H1 (cell line): ENCODE results near the gene PRKG2. TPM values are rescaled to one million over a fixed set of nuclear protein-coding genes. Genes with fewer than 3 reads are reported as not detected.

Experiments used
- CTCF ChIA-PET: fragments of 300-600 bp; sonication (Branson Sonifier 250); formaldehyde crosslinking; loops from one replicate; lab custom pipeline; 2021; ENCODE audit not compliant: partially characterized antibody; lab: Charles Lee
- POLR2A ChIA-PET: fragments of 300-600 bp; sonication (Branson Sonifier 250); formaldehyde crosslinking; loops from one replicate; lab custom pipeline; 2021; ENCODE audit warnings: inconsistent platforms; ENCODE audit not compliant: partially characterized antibody; lab: Charles Lee
- DNase-seq, 2 experiments: peaks; one replicate each; pipeline versions ENCODE4 v3.0.0 to v3.0.0-alpha.2; 2010 to 2022; ENCODE audit warnings: low spot score in 2 of 2, low read depth in 1 of 2, mixed read lengths in 1 of 2
- FAIRE-seq: peaks from 2 replicates; lab custom pipeline; 2011; peaks lifted over from hg19 to GRCh38; lab: Jason Lieb, UNC
- H2AFZ ChIP-seq: 2 replicates; pipeline ENCODE4 v1.8.1; 2012; ENCODE audit warnings: low read length, inconsistent platforms
- H2AK5ac ChIP-seq: 2 replicates; pipeline ENCODE4 v1.6.1; 2013; ENCODE audit warnings: low read depth, low read length
- H2BK120ac ChIP-seq: replicated peaks from 2 replicates; pipeline ENCODE3; 2013; ENCODE audit warnings: low read depth, low read length, inconsistent platforms
- H2BK12ac ChIP-seq: 2 replicates; pipeline ENCODE4 v1.6.1; 2013; ENCODE audit warnings: low read depth, low read length
- H2BK15ac ChIP-seq: 2 replicates; pipeline ENCODE4 v1.6.1; 2013; ENCODE audit warnings: low read length
- H2BK20ac ChIP-seq: 2 replicates; pipeline ENCODE4 v1.6.1; 2013; ENCODE audit warnings: low read length
- H2BK5ac ChIP-seq: 2 replicates; pipeline ENCODE4 v1.6.1; 2013; ENCODE audit warnings: low read depth, low read length
- H3K14ac ChIP-seq: 2 replicates; pipeline ENCODE4 v1.6.1; 2013; ENCODE audit warnings: inconsistent platforms; ENCODE audit not compliant: insufficient read length
- H3K18ac ChIP-seq: 2 replicates; pipeline ENCODE4 v1.6.1; 2013; ENCODE audit warnings: low read length; ENCODE audit errors: extremely low read depth
- H3K23ac ChIP-seq: 2 replicates; pipeline ENCODE4 v1.6.1; 2013; ENCODE audit warnings: inconsistent platforms; ENCODE audit not compliant: insufficient read length
- H3K23me2 ChIP-seq: 2 replicates; pipeline ENCODE4 v1.6.1; 2013; ENCODE audit warnings: low read depth, low read length
- H3K27ac ChIP-seq: 2 replicates; pipeline ENCODE4 v1.6.1; 2011; ENCODE audit warnings: low read depth, low read length, inconsistent platforms
- H3K27me3 ChIP-seq, 4 experiments: replicated peaks in 1 of 4; 1 replicate in 1 of 4; 2 replicates in 3 of 4; pipeline versions ENCODE4 v1.6.1 to v1.8.1; 2011 to 2013; ENCODE audit warnings: low read length in 3 of 4, mild to moderate bottlenecking in 3 of 4, inconsistent platforms in 2 of 4, mixed read lengths in 2 of 4, moderate library complexity in 1 of 4; ENCODE audit not compliant: control insufficient read depth in 3 of 4, insufficient read depth in 3 of 4; ENCODE audit errors: extremely low read depth in 1 of 4
- H3K36me3 ChIP-seq, 4 experiments: 2 replicates each; pipeline versions ENCODE4 v1.6.1 to v1.8.1; 2011 to 2013; ENCODE audit warnings: mild to moderate bottlenecking in 4 of 4, low read length in 3 of 4, moderate library complexity in 2 of 4, control low read depth in 1 of 4, inconsistent platforms in 1 of 4; ENCODE audit not compliant: insufficient read depth in 4 of 4, control insufficient read depth in 2 of 4
- H3K4ac ChIP-seq: replicated peaks from 2 replicates; pipeline ENCODE3; 2013; ENCODE audit warnings: low read length, low read depth, mixed read lengths, inconsistent platforms; ENCODE audit not compliant: insufficient read length
- H3K4me1 ChIP-seq, 4 experiments: replicated peaks in 1 of 4; 1 replicate in 1 of 4; 2 replicates in 3 of 4; pipeline versions ENCODE4 v1.6.1 to v1.8.1; 2011 to 2013; ENCODE audit warnings: low read length in 3 of 4, inconsistent platforms in 2 of 4, mixed read lengths in 1 of 4; ENCODE audit not compliant: insufficient read depth in 4 of 4, control insufficient read depth in 3 of 4
- H3K4me2 ChIP-seq, 2 experiments: 2 replicates each; pipeline versions ENCODE4 v1.6.1 to v1.8.1; 2011 to 2013; ENCODE audit warnings: low read depth in 2 of 2, low read length in 2 of 2, control low read depth in 1 of 2, inconsistent platforms in 1 of 2, mild to moderate bottlenecking in 1 of 2; ENCODE audit not compliant: insufficient read depth in 1 of 2
- H3K4me3 ChIP-seq, 4 experiments: fragments of 200-600, 300-600 bp in 1 of 4; sonication (generic), shearing (Covaris generic), sonication (Bioruptor Twin) in 1 of 4; 2 replicates each; pipeline versions ENCODE4 v1.5.1 to v1.8.1; 2011 to 2016; ENCODE audit warnings: low read length in 4 of 4, low read depth in 3 of 4, control low read depth in 2 of 4, inconsistent platforms in 2 of 4, mild to moderate bottlenecking in 2 of 4, mixed read lengths in 1 of 4, moderate library complexity in 1 of 4; ENCODE audit not compliant: insufficient read depth in 2 of 4; ENCODE audit errors: extremely low read depth in 1 of 4
- H3K56ac ChIP-seq: replicated peaks from 2 replicates; pipeline ENCODE3; 2013; ENCODE audit warnings: low read depth, mild to moderate bottlenecking, mixed read lengths, low read length, inconsistent platforms; ENCODE audit not compliant: insufficient read length
- H3K79me1 ChIP-seq: 2 replicates; pipeline ENCODE4 v1.6.1; 2013; ENCODE audit warnings: low read depth, low read length, control low read depth
- H3K79me2 ChIP-seq, 2 experiments: 2 replicates each; pipeline versions ENCODE4 v1.6.1 to v1.8.1; 2012 to 2013; ENCODE audit warnings: low read length in 2 of 2, mild to moderate bottlenecking in 2 of 2, inconsistent platforms in 1 of 2; ENCODE audit not compliant: insufficient read depth in 2 of 2, control insufficient read depth in 1 of 2
- H3K9ac ChIP-seq, 4 experiments: replicated peaks in 1 of 4; 1 replicate in 1 of 4; 2 replicates in 3 of 4; pipeline versions ENCODE4 v1.6.1 to v1.8.1; 2011 to 2013; ENCODE audit warnings: low read depth in 3 of 4, low read length in 3 of 4, control low read depth in 2 of 4, mild to moderate bottlenecking in 2 of 4, moderate library complexity in 2 of 4, inconsistent platforms in 1 of 4; ENCODE audit errors: extremely low read depth in 1 of 4
- H3K9me3 ChIP-seq, 2 experiments: 2 replicates each; pipeline versions ENCODE4 v1.6.1 to v1.8.1; 2012 to 2013; ENCODE audit warnings: mild to moderate bottlenecking in 2 of 2, moderate library complexity in 2 of 2, control low read depth in 1 of 2, inconsistent platforms in 1 of 2, low read depth in 1 of 2, low read length in 1 of 2, mixed read lengths in 1 of 2; ENCODE audit not compliant: insufficient read depth in 2 of 2
- H4K20me1 ChIP-seq, 2 experiments: replicated peaks in 1 of 2; 2 replicates each; pipeline versions ENCODE3 to v1.8.1; 2011 to 2013; ENCODE audit warnings: inconsistent platforms in 2 of 2, low read length in 2 of 2, mild to moderate bottlenecking in 1 of 2; ENCODE audit not compliant: insufficient read depth in 2 of 2, control insufficient read depth in 1 of 2
- H4K5ac ChIP-seq: 2 replicates; pipeline ENCODE4 v1.6.1; 2013; ENCODE audit warnings: low read length, low read depth, mixed read lengths, inconsistent platforms; ENCODE audit not compliant: insufficient read length
- H4K8ac ChIP-seq: 2 replicates; pipeline ENCODE4 v1.8.0; 2013; ENCODE audit warnings: mild to moderate bottlenecking, moderate library complexity, low read length, inconsistent platforms; ENCODE audit not compliant: insufficient read depth; ENCODE audit errors: extremely low read depth
- H4K91ac ChIP-seq: replicated peaks from 2 replicates; pipeline ENCODE3; 2013; ENCODE audit warnings: low read length, mixed read lengths, inconsistent platforms; ENCODE audit not compliant: insufficient read length
- BRCA1 ChIP-seq: IDR thresholded peaks from 2 replicates; pipeline ENCODE4 v1.6.1; 2012; ENCODE audit warnings: low read depth, low read length, improper control_type of control experiment
- FOSL1 ChIP-seq: IDR thresholded peaks from 2 replicates; pipeline ENCODE4 v1.6.1; 2011; ENCODE audit warnings: mild to moderate bottlenecking, low read depth, low read length, moderate library complexity; ENCODE audit not compliant: insufficient read depth
- GTF2F1 ChIP-seq: IDR thresholded peaks from 2 replicates; pipeline ENCODE4 v1.6.1; 2012; ENCODE audit warnings: low read depth, low read length, improper control_type of control experiment, borderline replicate concordance
- HDAC2 ChIP-seq, 2 experiments: fragments of 300-600 bp in 1 of 2; sonication (generic) in 1 of 2; IDR thresholded peaks; 2 replicates each; pipeline ENCODE4 v1.6.1; 2011 to 2012; ENCODE audit warnings: low read depth in 2 of 2, low read length in 2 of 2, mild to moderate bottlenecking in 2 of 2, moderate library complexity in 2 of 2, borderline replicate concordance in 1 of 2, inconsistent platforms in 1 of 2
- JUN ChIP-seq: IDR thresholded peaks from 2 replicates; pipeline ENCODE4 v1.6.1; 2011; ENCODE audit warnings: low read depth, mild to moderate bottlenecking, improper control_type of control experiment, low read length
- KDM1A ChIP-seq: fragments of 200-600, 300-600 bp; sonication (generic); IDR thresholded peaks from 2 replicates; pipeline ENCODE4 v1.7.1; 2016; ENCODE audit warnings: mild to moderate bottlenecking, low read length, borderline replicate concordance
- RNF2 ChIP-seq: fragments of 200-900, 300-1000 bp; sonication (generic); IDR thresholded peaks from 2 replicates; pipeline ENCODE4 v1.7.1; 2016; ENCODE audit warnings: borderline replicate concordance, low read depth, mild to moderate bottlenecking, antibody characterized with exemption, low read length; ENCODE audit not compliant: poor library complexity, severe bottlenecking; ENCODE audit errors: missing control alignments
- RXRA ChIP-seq: IDR thresholded peaks from 2 replicates; pipeline ENCODE4 v1.6.1; 2011; ENCODE audit warnings: low read depth, mild to moderate bottlenecking, low read length, moderate library complexity; ENCODE audit not compliant: insufficient read depth
- TBP ChIP-seq: IDR thresholded peaks from 2 replicates; pipeline ENCODE4 v1.6.1; 2011; ENCODE audit warnings: low read depth, low read length, improper control_type of control experiment
- ZNF274 ChIP-seq: IDR thresholded peaks from 2 replicates; pipeline ENCODE4 v1.7.0; 2012; ENCODE audit warnings: low read length, borderline replicate concordance; ENCODE audit errors: extremely low read depth
- WGBS, 2 experiments: shearing (Covaris generic) in 1 of 2; methylation state at CpG; one replicate each; pipeline versions ENCODE4 v1.1.6 to v1.1.7; 2013 to 2015; ENCODE audit warnings: low lambda C conversion rate in 2 of 2, mixed read lengths in 2 of 2, inconsistent platforms in 1 of 2, low coverage in 1 of 2, missing lambda C conversion rate in 1 of 2; ENCODE audit not compliant: insufficient replicate concordance in 2 of 2, insufficient coverage in 1 of 2, insufficient read length in 1 of 2; ENCODE audit errors: extremely low coverage in 1 of 2, missing lambda C conversion rate in 1 of 2; 5-methylcytosine and 5-hydroxymethylcytosine counted together
- polyA plus RNA-seq, 7 experiments: library from polyadenylated mRNA; depleted of rRNA in 3 of 7; stranded (reverse) in 5 of 7; unstranded in 2 of 7; fragments of >200 nt in 5 of 7; fragments of 200-250 nt in 2 of 7; gene quantifications; 1 replicate in 5 of 7; 2 replicates in 1 of 7; 4 replicates in 1 of 7; pipeline versions ENCODE4 v1.2.1 to v1.2.3, GENCODE V29; 2011 to 2013; ENCODE audit warnings: missing spikeins in 2 of 7, mixed read lengths in 2 of 7
- total RNA-seq: library from RNA; stranded (reverse); fragmentation: NEBNext Ultra II Directional; extraction: Animal tissue kit (Norgen Biotek cat#: 25700); gene quantifications from 2 replicates; pipeline ENCODE4 v1.2.1, GENCODE V29; 2021

PRKG2 gene
- total and polyA plus RNA-seq, 2 of the 8 experiments (the other 6 are each of a cell fraction or from before 2014, with no cell fraction given): 0.45 to 1.2 TPM

GRCh38 chr4:81198609-81199008 is 16.4 kb downstream of the PRKG2 start:
- TF ChIP-seq FOSL1: no peak
- TF ChIP-seq RXRA: no peak
- TF ChIP-seq RNF2: no peak
- TF ChIP-seq KDM1A: no peak
- no peak for TF ChIP-seq BRCA1
- no peak for TF ChIP-seq TBP
- no peak for TF ChIP-seq JUN
- TF ChIP-seq HDAC2 (IDR thresholded peaks at IDR 0.05; ENCODE audit: borderline replicate concordance in 1 of 2, low read depth in 2 of 2, low read length in 2 of 2): no peak
- TF ChIP-seq ZNF274: no peak
- no peak for TF ChIP-seq GTF2F1
- Histone ChIP-seq H3K9me3 (no peaks in the 10 kb centered on the region), H4K20me1 (no peaks in the 10 kb centered on the region), H4K8ac (no peak overlapping the region), H2BK12ac (no peak overlapping the region), H2AK5ac (no peak overlapping the region), H2BK5ac (no peak overlapping the region), H2BK20ac (no peak overlapping the region), H3K79me1 (no peaks in the 10 kb centered on the region), H3K9ac (no peak overlapping the region), H3K56ac (no peak overlapping the region), H2AFZ (no peak overlapping the region), H3K27me3 (no peaks in the 10 kb centered on the region), H3K36me3 (no peaks in the 10 kb centered on the region), H3K14ac (no peak overlapping the region), H3K4me1 (no peaks in the 10 kb centered on the region), H3K23me2 (no peaks in the 10 kb centered on the region), H2BK15ac (no peak overlapping the region), H2BK120ac (no peak overlapping the region), H3K18ac (no peak overlapping the region), H3K79me2 (no peaks in the 10 kb centered on the region), H3K27ac (no peak overlapping the region), H3K23ac (no peak overlapping the region), H4K5ac (no peak overlapping the region), H3K4ac (no peak overlapping the region), H3K4me2 (no peak overlapping the region), H4K91ac (no peak overlapping the region), H3K4me3 (no peak overlapping the region)
- no peak for DNase-seq
- WGBS, 2 experiments: 80% methylated on average over 1 of the region's 1 CpG; no CpG with 5 or more reads in 1 of the 2 experiments
- CTCF ChIA-PET: interaction anchor here (1.0 kb wide), 1 partner anchor 378 kb away, joined by 3 read pairs; no protein-coding TSS in a partner anchor
- FAIRE-seq: no peak
- POLR2A ChIA-PET: no interaction called here
